Left lung (tissue), 10 donors: ENCODE results near the gene ASIC4. TPM values are rescaled to one million over a fixed set of nuclear protein-coding genes. Genes with fewer than 3 reads are reported as not detected.

Experiments
- ATAC-seq: fragments of 200-7000 bp; cut with Tn5 transposase; one replicate; pipeline ENCODE4 v1.9.1; 2020; ENCODE audit warnings: moderate library complexity
- DNase-seq, 4 donors: peaks; one replicate each; pipeline ENCODE4 v3.0.0-alpha.2; 2013 to 2020
- H3K27ac ChIP-seq, 2 donors: fragments of 200-600 bp; sonication (generic) in 1 of 2; one replicate each; pipeline versions ENCODE4 v1.5.0 to v1.8.0; 2020 to 2021
- H3K27me3 ChIP-seq, 2 donors: fragments of 200-600 bp; sonication (generic) in 1 of 2; one replicate each; pipeline versions ENCODE4 v1.5.0 to v1.8.0; 2020 to 2021
- H3K36me3 ChIP-seq, 2 donors: fragments of 200-600 bp; sonication (generic) in 1 of 2; one replicate each; pipeline versions ENCODE4 v1.5.0 to v1.8.0; 2020 to 2021
- H3K4me1 ChIP-seq, 2 donors: fragments of 200-600 bp; one replicate each; pipeline ENCODE4 v1.8.0; 2021
- H3K4me3 ChIP-seq, 2 donors: fragments of 200-600 bp; sonication (generic) in 1 of 2; one replicate each; pipeline versions ENCODE4 v1.5.0 to v1.8.0; 2020 to 2021; ENCODE audit warnings: mild to moderate bottlenecking in 1 of 2
- H3K9me3 ChIP-seq, 2 donors: fragments of 200-600 bp; sonication (generic) in 1 of 2; one replicate each; pipeline versions ENCODE4 v1.5.0 to v1.8.0; 2020 to 2021
- intact Hi-C, 2 donors: fragments of 100-400 bp; cut with DNase I; formaldehyde crosslinking; loops; one replicate each; pipeline versions ENCODE4 v1.11.2 to v1.14.2; 2022
- polyA plus RNA-seq, 6 donors: library from polyadenylated mRNA; unstranded; fragments of 120-200 nt; gene quantifications; one replicate each; pipeline ENCODE4 v1.2.1, GENCODE V29; 2013; ENCODE audit not compliant: insufficient read length in 6 of 6
- total RNA-seq, 2 donors: library from RNA; stranded (reverse); fragmentation: NEBNext Ultra II Directional; extraction: Animal tissue kit (Norgen Biotek cat#: 25700); gene quantifications; one replicate each; pipeline ENCODE4 v1.2.1, GENCODE V29; 2021
- TF ChIP-seq, protein P1 (sequence below), 2 donors: fragments of 200-600 bp; sonication (generic) in 1 of 2; IDR thresholded peaks; one replicate each; pipeline versions ENCODE4 v1.5.0 to v1.8.0; 2021; ENCODE audit warnings: antibody characterized with exemption in 2 of 2
- donor health status: DM: no; HTN: yes; CAD: no.
- donor health status: DM: no; HTN: no; CAD: no.

ASIC4 gene
- total and polyA plus RNA-seq, 8 donors, result 0.07 to 0.37 (median 0.20) TPM; not detected in 2

DNA sequence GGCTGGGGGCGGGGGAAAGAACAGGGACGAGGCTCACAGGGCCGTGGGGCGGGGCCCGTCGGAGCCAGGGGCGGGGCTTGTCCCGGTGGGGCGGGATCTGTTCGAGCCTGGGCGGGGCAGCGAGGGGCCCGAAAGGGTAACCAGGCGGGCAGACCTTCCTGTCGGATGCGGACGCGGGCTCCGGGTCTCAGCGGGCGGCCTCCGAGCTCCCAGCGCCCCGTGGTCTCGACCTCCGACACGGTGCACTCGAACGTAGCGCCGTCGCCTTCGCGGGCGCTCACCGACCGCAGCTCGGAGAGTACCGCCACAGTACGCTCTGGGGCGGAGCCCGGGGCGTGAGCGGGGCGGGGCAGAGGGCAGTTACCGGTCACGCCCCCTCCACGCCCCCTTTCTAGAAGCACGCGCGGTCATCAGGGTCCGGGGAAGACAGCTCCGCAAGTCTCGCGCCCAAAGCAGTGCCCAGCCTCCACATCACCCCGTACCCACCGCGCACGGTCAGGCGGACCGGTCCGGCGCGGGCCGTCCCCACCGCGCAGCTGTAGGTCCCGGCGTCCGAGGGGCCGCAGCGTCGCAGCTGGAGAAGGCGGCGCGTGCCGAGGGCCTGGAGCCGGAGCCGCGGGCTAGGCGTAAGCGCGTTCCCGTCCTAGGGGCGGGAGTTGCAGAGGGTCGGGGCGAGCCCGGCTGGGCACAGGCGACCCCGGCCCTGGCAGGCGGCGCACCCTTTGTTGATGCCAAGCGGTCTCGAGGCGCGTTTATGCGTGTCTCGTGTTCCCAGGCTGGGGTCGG lies 38.3 kb downstream of the ASIC4 start:
- intact Hi-C loops, result no loop called here
- H3K27ac ChIP-seq, result no peak overlapping the region

DNA sequence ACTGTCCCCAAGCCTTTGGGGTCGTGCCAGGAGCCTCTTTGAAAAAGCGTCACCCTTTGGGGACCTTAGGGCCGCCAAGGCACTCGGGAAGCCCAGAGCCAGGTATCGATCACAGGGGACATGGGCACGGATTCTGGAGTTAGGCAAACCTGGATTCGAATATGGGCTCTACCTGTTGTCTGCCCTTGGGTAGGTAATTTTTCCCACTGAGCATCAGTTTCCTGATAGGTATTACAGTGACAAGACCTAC lies 38.8 kb downstream of the ASIC4 start:
- Histone ChIP-seq H3K9me3 (no peaks in the 10 kb centered on the region), H3K4me3 (peak overlapping the region; percentile 46 to 63), H3K36me3 (no peaks in the 10 kb centered on the region), H3K27me3 (peaks cover 16 to 60% of the 10 kb centered on the region in 2 donors), H3K4me1 (peaks cover 5 to 20% of the 10 kb centered on the region in 2 donors), H3K27ac (no peak overlapping the region)
- TF ChIP-seq, protein P1, sequence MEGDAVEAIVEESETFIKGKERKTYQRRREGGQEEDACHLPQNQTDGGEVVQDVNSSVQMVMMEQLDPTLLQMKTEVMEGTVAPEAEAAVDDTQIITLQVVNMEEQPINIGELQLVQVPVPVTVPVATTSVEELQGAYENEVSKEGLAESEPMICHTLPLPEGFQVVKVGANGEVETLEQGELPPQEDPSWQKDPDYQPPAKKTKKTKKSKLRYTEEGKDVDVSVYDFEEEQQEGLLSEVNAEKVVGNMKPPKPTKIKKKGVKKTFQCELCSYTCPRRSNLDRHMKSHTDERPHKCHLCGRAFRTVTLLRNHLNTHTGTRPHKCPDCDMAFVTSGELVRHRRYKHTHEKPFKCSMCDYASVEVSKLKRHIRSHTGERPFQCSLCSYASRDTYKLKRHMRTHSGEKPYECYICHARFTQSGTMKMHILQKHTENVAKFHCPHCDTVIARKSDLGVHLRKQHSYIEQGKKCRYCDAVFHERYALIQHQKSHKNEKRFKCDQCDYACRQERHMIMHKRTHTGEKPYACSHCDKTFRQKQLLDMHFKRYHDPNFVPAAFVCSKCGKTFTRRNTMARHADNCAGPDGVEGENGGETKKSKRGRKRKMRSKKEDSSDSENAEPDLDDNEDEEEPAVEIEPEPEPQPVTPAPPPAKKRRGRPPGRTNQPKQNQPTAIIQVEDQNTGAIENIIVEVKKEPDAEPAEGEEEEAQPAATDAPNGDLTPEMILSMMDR (IDR thresholded peaks at IDR 0.05), result no peak
- intact Hi-C loops, result no loop called here
- ATAC-seq (no peak), DNase-seq (no peak)

More for the DNA sequence above, 38.3 kb downstream of the ASIC4 start:
- Histone ChIP-seq H3K9me3 (no peaks in the 10 kb centered on the region), H3K36me3 (no peaks in the 10 kb centered on the region), H3K27me3 (peaks cover 16 to 62% of the 10 kb centered on the region in 2 donors), H3K4me3 (peak overlapping the region; percentile 46 to 63), H3K4me1 (peaks cover 5 to 20% of the 10 kb centered on the region in 2 donors)
- TF ChIP-seq, protein P1 (IDR thresholded peaks at IDR 0.05), result no peak
- DNase-seq (peak; percentile 86 to 92 (median 90)), ATAC-seq (peak; percentile 96)

DNA sequence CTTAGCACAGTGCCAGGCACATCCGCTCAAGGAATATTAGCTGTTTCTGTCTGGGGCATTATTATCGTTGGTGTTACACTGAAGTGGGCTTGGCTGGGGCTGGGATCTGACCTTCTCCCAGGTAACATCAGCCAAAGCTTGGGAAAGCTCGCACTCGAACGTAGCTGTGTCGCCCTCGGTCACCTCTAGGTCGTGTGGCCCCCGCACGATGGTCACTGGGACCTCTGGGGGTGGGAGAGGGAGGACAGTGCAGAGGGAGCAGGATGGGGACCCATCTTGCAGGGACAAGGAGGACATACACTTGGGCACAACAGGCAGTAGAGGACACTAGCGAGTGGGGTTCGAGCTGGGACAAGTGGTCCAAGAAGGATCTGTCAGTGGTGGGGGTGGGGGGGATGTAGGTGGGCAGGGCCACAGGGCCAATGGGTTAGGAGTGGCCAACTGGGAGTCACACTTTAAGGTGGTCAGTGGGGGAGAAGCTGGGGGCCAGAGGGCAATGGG lies 39.2 kb downstream of the ASIC4 start:
- TF ChIP-seq, protein P1 (IDR thresholded peaks at IDR 0.05), result no peak
- Histone ChIP-seq H3K36me3 (no peaks in the 10 kb centered on the region), H3K4me1 (peaks cover 5 to 20% of the 10 kb centered on the region in 2 donors), H3K27me3 (peaks cover 16 to 60% of the 10 kb centered on the region in 2 donors), H3K27ac (no peak overlapping the region), H3K9me3 (no peaks in the 10 kb centered on the region), H3K4me3 (no peak overlapping the region)
- ATAC-seq, result no peak
- no peak for DNase-seq
- intact Hi-C loops, result no loop called here

DNA sequence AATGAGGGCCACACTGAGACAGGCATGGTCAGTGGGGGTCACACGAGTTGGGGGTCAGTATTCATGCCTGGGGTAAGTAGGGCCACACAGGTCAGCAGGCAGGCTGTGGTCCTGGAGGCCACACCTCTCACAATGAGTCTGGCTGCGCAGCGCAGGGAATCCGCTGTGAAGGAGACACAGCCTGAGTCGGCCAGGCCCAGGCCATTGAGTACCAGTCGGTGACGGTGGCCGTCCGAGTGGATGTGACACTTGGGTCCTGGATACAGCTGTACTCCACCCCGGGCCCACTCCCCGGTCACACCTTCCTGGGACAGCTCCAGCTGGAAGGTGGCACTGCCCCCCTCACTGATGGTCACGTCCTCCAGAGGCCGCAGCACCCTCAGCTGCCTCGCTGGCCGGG lies 40.1 kb downstream of the ASIC4 start:
- TF ChIP-seq, protein P1 (IDR thresholded peaks at IDR 0.05), result no peak
- H3K4me3 ChIP-seq, result no peak overlapping the region
- no peaks in the 10 kb centered on the region for H3K9me3 ChIP-seq
- no peak for ATAC-seq
- H3K4me1 ChIP-seq, result peaks cover 5 to 20% of the 10 kb centered on the region in 2 donors
- H3K27ac ChIP-seq, result no peak overlapping the region
- peaks cover 16 to 53% of the 10 kb centered on the region in 2 donors for H3K27me3 ChIP-seq
- intact Hi-C loops, result no loop called here
- DNase-seq, result peak in 1 of 4 donors; percentile 83
- H3K36me3 ChIP-seq, result no peaks in the 10 kb centered on the region

DNA sequence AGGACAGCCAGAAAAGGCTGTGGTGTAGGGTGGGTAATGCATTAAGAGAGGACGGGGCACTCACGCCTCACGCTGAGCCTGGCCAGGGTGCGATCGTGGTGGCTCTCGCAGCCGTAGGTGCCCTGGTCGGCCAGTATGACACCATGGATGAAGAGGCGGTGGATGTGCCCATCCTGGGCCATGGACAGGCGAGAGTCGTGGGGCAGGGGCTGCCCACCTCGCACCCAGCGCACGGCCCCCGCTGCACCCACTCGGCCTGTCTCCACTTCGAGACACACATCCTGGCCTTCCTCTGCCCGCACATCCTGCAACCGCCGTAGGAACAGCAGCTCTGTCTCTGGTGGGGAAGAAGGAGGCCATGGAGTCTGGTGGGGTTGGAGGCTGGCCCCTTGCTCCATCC lies 41.7 kb downstream of the ASIC4 start:
- Histone ChIP-seq H3K4me3 (no peak overlapping the region), H3K27me3 (peaks cover 16 to 36% of the 10 kb centered on the region in 2 donors), H3K27ac (no peak overlapping the region), H3K9me3 (no peaks in the 10 kb centered on the region), H3K36me3 (no peaks in the 10 kb centered on the region), H3K4me1 (peaks cover 5 to 20% of the 10 kb centered on the region in 2 donors)
- intact Hi-C loops, result no loop called here
- ATAC-seq (no peak), DNase-seq (peak in 1 of 4 donors; percentile 68)
- TF ChIP-seq, protein P1 (IDR thresholded peaks at IDR 0.05), result no peak
